ENCODE measurements around the gene SEH1L.

SEH1L gene

GRCh38 chr18:13007248-13007560 is 59.4 kb downstream of the SEH1L start:
- Histone ChIP-seq H3K4me1 (ENCODE audit: control insufficient read depth, insufficient read depth, low read length) (no peaks in the 10 kb centered on the region), H3K4me3 (ENCODE audit: low read length) (no peak overlapping the region), H3K9ac (ENCODE audit: low read length) (no peak overlapping the region), H3K27me3 (ENCODE audit: control insufficient read depth, insufficient read depth, low read length) (no peaks in the 10 kb centered on the region), H3K36me3 (ENCODE audit: control insufficient read depth, insufficient read depth, low read length) (peaks cover 10% of the 10 kb centered on the region), H3K27ac (ENCODE audit: low read depth, low read length) (no peak overlapping the region)

- H3K27me3 ChIP-seq (ENCODE audit: control insufficient read depth, insufficient read depth, low read length), result no peaks in the 10 kb centered on the region
- H3K36me3 ChIP-seq (ENCODE audit: control insufficient read depth, insufficient read depth, low read length), result peaks cover 16% of the 10 kb centered on the region
- no peak overlapping the region for H3K4me3 ChIP-seq (ENCODE audit: low read length)
- no peaks in the 10 kb centered on the region for H3K4me1 ChIP-seq (ENCODE audit: control insufficient read depth, insufficient read depth, low read length)
- no peak overlapping the region for H3K27ac ChIP-seq (ENCODE audit: low read depth, low read length)
- no peak overlapping the region for H3K9ac ChIP-seq (ENCODE audit: low read length)
Observed at GRCh38 chr18:13011719-13012118, 63.9 kb downstream of the SEH1L start.

GRCh38 chr18:13014232-13014631 is 66.4 kb downstream of the SEH1L start:
- no peak overlapping the region for H3K4me3 ChIP-seq (ENCODE audit: low read length)
- no peak overlapping the region for H3K27ac ChIP-seq (ENCODE audit: low read depth, low read length)
- no peaks in the 10 kb centered on the region for H3K4me1 ChIP-seq (ENCODE audit: control insufficient read depth, insufficient read depth, low read length)
- no peak overlapping the region for H3K9ac ChIP-seq (ENCODE audit: low read length)
- H3K36me3 ChIP-seq (ENCODE audit: control insufficient read depth, insufficient read depth, low read length), result peaks cover 10% of the 10 kb centered on the region
- no peaks in the 10 kb centered on the region for H3K27me3 ChIP-seq (ENCODE audit: control insufficient read depth, insufficient read depth, low read length)

GRCh38 chr18:13014818-13015217 is 67.0 kb downstream of the SEH1L start:
- H3K36me3 ChIP-seq (ENCODE audit: control insufficient read depth, insufficient read depth, low read length), result peaks cover 10% of the 10 kb centered on the region
- no peaks in the 10 kb centered on the region for H3K4me1 ChIP-seq (ENCODE audit: control insufficient read depth, insufficient read depth, low read length)
- H3K27ac ChIP-seq (ENCODE audit: low read depth, low read length), result no peak overlapping the region
- H3K9ac ChIP-seq (ENCODE audit: low read length), result no peak overlapping the region
- H3K4me3 ChIP-seq (ENCODE audit: low read length), result no peak overlapping the region
- H3K27me3 ChIP-seq (ENCODE audit: control insufficient read depth, insufficient read depth, low read length), result no peaks in the 10 kb centered on the region

- no peaks in the 10 kb centered on the region for H3K4me1 ChIP-seq (ENCODE audit: control insufficient read depth, insufficient read depth, low read length)
- H3K27ac ChIP-seq (ENCODE audit: low read depth, low read length), result no peak overlapping the region
- H3K4me3 ChIP-seq (ENCODE audit: low read length), result no peak overlapping the region
- H3K9ac ChIP-seq (ENCODE audit: low read length), result no peak overlapping the region
- no peaks in the 10 kb centered on the region for H3K27me3 ChIP-seq (ENCODE audit: control insufficient read depth, insufficient read depth, low read length)
- H3K36me3 ChIP-seq (ENCODE audit: control insufficient read depth, insufficient read depth, low read length), result peaks cover 10% of the 10 kb centered on the region
Observed at GRCh38 chr18:13017247-13017875, 69.5 kb downstream of the SEH1L start.

- Histone ChIP-seq H3K4me3 (ENCODE audit: low read length) (no peak overlapping the region), H3K27me3 (ENCODE audit: control insufficient read depth, insufficient read depth, low read length) (no peaks in the 10 kb centered on the region), H3K27ac (ENCODE audit: low read depth, low read length) (no peak overlapping the region), H3K36me3 (ENCODE audit: control insufficient read depth, insufficient read depth, low read length) (peaks cover 11% of the 10 kb centered on the region), H3K9ac (ENCODE audit: low read length) (no peak overlapping the region), H3K4me1 (ENCODE audit: control insufficient read depth, insufficient read depth, low read length) (no peaks in the 10 kb centered on the region)
Observed at GRCh38 chr18:13018374-13018773, 70.6 kb downstream of the SEH1L start.

GRCh38 chr18:13019301-13019700 is 71.5 kb downstream of the SEH1L start:
- no peaks in the 10 kb centered on the region for H3K27me3 ChIP-seq (ENCODE audit: control insufficient read depth, insufficient read depth, low read length)
- H3K4me3 ChIP-seq (ENCODE audit: low read length), result no peak overlapping the region
- H3K36me3 ChIP-seq (ENCODE audit: control insufficient read depth, insufficient read depth, low read length), result peaks cover 6% of the 10 kb centered on the region
- no peak overlapping the region for H3K9ac ChIP-seq (ENCODE audit: low read length)
- H3K4me1 ChIP-seq (ENCODE audit: control insufficient read depth, insufficient read depth, low read length), result no peaks in the 10 kb centered on the region
- no peak overlapping the region for H3K27ac ChIP-seq (ENCODE audit: low read depth, low read length)

- H3K36me3 ChIP-seq (ENCODE audit: control insufficient read depth, insufficient read depth, low read length), result peaks cover 2% of the 10 kb centered on the region
- no peaks in the 10 kb centered on the region for H3K4me1 ChIP-seq (ENCODE audit: control insufficient read depth, insufficient read depth, low read length)
- H3K9ac ChIP-seq (ENCODE audit: low read length), result no peak overlapping the region
- H3K4me3 ChIP-seq (ENCODE audit: low read length), result no peak overlapping the region
- no peaks in the 10 kb centered on the region for H3K27me3 ChIP-seq (ENCODE audit: control insufficient read depth, insufficient read depth, low read length)
- no peak overlapping the region for H3K27ac ChIP-seq (ENCODE audit: low read depth, low read length)
Observed at GRCh38 chr18:13022644-13023043, 74.8 kb downstream of the SEH1L start.

- Histone ChIP-seq H3K4me3 (ENCODE audit: low read length) (no peak overlapping the region), H3K4me1 (ENCODE audit: control insufficient read depth, insufficient read depth, low read length) (no peaks in the 10 kb centered on the region), H3K27ac (ENCODE audit: low read depth, low read length) (no peak overlapping the region), H3K27me3 (ENCODE audit: control insufficient read depth, insufficient read depth, low read length) (no peaks in the 10 kb centered on the region), H3K36me3 (ENCODE audit: control insufficient read depth, insufficient read depth, low read length) (peaks cover 4% of the 10 kb centered on the region), H3K9ac (ENCODE audit: low read length) (no peak overlapping the region)
Observed at GRCh38 chr18:13025233-13025632, 77.4 kb downstream of the SEH1L start.

GRCh38 chr18:13026583-13027270 is 78.9 kb downstream of the SEH1L start:
- Histone ChIP-seq H3K9ac (ENCODE audit: low read length) (no peak overlapping the region), H3K36me3 (ENCODE audit: control insufficient read depth, insufficient read depth, low read length) (peaks cover 5% of the 10 kb centered on the region), H3K4me1 (ENCODE audit: control insufficient read depth, insufficient read depth, low read length) (no peaks in the 10 kb centered on the region), H3K4me3 (ENCODE audit: low read length) (no peak overlapping the region), H3K27ac (ENCODE audit: low read depth, low read length) (no peak overlapping the region), H3K27me3 (ENCODE audit: control insufficient read depth, insufficient read depth, low read length) (no peaks in the 10 kb centered on the region)

GRCh38 chr18:13028869-13029268 is 81.1 kb downstream of the SEH1L start:
- Histone ChIP-seq H3K4me1 (ENCODE audit: control insufficient read depth, insufficient read depth, low read length) (no peaks in the 10 kb centered on the region), H3K27me3 (ENCODE audit: control insufficient read depth, insufficient read depth, low read length) (no peaks in the 10 kb centered on the region), H3K4me3 (ENCODE audit: low read length) (no peak overlapping the region), H3K36me3 (ENCODE audit: control insufficient read depth, insufficient read depth, low read length) (peaks cover 7% of the 10 kb centered on the region), H3K9ac (ENCODE audit: low read length) (no peak overlapping the region), H3K27ac (ENCODE audit: low read depth, low read length) (no peak overlapping the region)

- Histone ChIP-seq H3K27ac (ENCODE audit: low read depth, low read length) (no peak overlapping the region), H3K27me3 (ENCODE audit: control insufficient read depth, insufficient read depth, low read length) (no peaks in the 10 kb centered on the region), H3K4me1 (ENCODE audit: control insufficient read depth, insufficient read depth, low read length) (no peaks in the 10 kb centered on the region), H3K36me3 (ENCODE audit: control insufficient read depth, insufficient read depth, low read length) (peaks cover 7% of the 10 kb centered on the region), H3K9ac (ENCODE audit: low read length) (no peak overlapping the region), H3K4me3 (ENCODE audit: low read length) (no peak overlapping the region)
Observed at GRCh38 chr18:13032173-13032572, 84.4 kb downstream of the SEH1L start.

GRCh38 chr18:13035249-13035914 is 87.6 kb downstream of the SEH1L start:
- Histone ChIP-seq H3K9ac (ENCODE audit: low read length) (no peak overlapping the region), H3K36me3 (ENCODE audit: control insufficient read depth, insufficient read depth, low read length) (peaks cover 5% of the 10 kb centered on the region), H3K4me1 (ENCODE audit: control insufficient read depth, insufficient read depth, low read length) (no peaks in the 10 kb centered on the region), H3K4me3 (ENCODE audit: low read length) (no peak overlapping the region), H3K27me3 (ENCODE audit: control insufficient read depth, insufficient read depth, low read length) (no peaks in the 10 kb centered on the region), H3K27ac (ENCODE audit: low read depth, low read length) (no peak overlapping the region)
